ENCODE measurements around the gene DIO3.

DNA sequence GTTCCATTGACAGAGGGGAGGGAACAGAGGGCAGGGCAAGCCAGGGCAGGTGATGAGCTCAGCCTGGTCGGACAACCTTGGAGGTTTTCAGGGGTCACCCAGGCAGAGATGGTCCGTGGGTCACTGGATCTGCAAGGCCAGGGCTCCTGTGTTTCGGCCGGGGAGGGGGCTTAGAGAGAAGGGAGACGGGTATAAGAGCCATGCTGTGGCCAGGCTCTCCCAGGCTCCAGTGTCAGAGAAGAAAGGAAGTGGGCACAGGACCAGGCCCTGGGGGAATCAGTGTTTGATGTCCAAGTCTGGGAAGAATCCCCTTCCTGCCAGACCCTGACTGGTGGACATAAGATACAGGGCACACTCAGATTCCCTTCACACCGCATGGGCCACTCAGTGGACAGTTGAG, 36.9 kb downstream of the DIO3 start:
- no peak for TF ChIP-seq CTCF (conservative IDR thresholded peaks at IDR 0.05; ENCODE audit: low read depth, low read length)
- TF ChIP-seq, protein P1, sequence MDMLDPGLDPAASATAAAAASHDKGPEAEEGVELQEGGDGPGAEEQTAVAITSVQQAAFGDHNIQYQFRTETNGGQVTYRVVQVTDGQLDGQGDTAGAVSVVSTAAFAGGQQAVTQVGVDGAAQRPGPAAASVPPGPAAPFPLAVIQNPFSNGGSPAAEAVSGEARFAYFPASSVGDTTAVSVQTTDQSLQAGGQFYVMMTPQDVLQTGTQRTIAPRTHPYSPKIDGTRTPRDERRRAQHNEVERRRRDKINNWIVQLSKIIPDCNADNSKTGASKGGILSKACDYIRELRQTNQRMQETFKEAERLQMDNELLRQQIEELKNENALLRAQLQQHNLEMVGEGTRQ (IDR thresholded peaks at IDR 0.05; ENCODE audit: low read depth, low read length): no peak
- no peak for TF ChIP-seq MAFK (IDR thresholded peaks at IDR 0.05; ENCODE audit: low read depth, low read length)
- no peak for TF ChIP-seq POLR2A (IDR thresholded peaks at IDR 0.05; ENCODE audit: low read depth, low read length)
- no peak for TF ChIP-seq MAZ (IDR thresholded peaks at IDR 0.05; ENCODE audit: borderline replicate concordance, low read depth, low read length)
- no peak for TF ChIP-seq RAD21 (IDR thresholded peaks at IDR 0.05; ENCODE audit: low read length)
- TF ChIP-seq RFX5 (IDR thresholded peaks at IDR 0.05; ENCODE audit: low read depth, low read length): no peak
- no peak for TF ChIP-seq MXI1 (IDR thresholded peaks at IDR 0.05; ENCODE audit: borderline replicate concordance, low read depth, low read length)

Measured in IMR-90 (cell line).